Stimulated activated CD8-positive, alpha-beta memory T cell treated with anti-CD3 and anti-CD28 coated beads, Interleukin-12 subunit alpha, Interleukin-12 subunit beta, amount 100 ng/mL, for 4 hours (primary cell): ENCODE data around the gene MANBA.

ENCODE experiments used
- DNase-seq: peaks from one replicate; pipeline ENCODE4 v3.0.0-alpha.2; 2020; ENCODE audit warnings: low read depth

The MANBA gene

GRCh38 chr4:102594000-102594399 is 166.8 kb downstream of the MANBA start:
- DNase-seq = no peak

GRCh38 chr4:102593147-102593546 is 167.6 kb downstream of the MANBA start:
- no peak for DNase-seq

- no peak for DNase-seq
Observed at GRCh38 chr4:102592256-102592655, 168.5 kb downstream of the MANBA start.

GRCh38 chr4:102589743-102590142 is 171.0 kb downstream of the MANBA start:
- no peak for DNase-seq

GRCh38 chr4:102586644-102587021 is 174.1 kb downstream of the MANBA start:
- no peak for DNase-seq

GRCh38 chr4:102586002-102586643 is 174.6 kb downstream of the MANBA start:
- no peak for DNase-seq

- DNase-seq = no peak
Observed at GRCh38 chr4:102585329-102585728, 175.4 kb downstream of the MANBA start.

- DNase-seq = no peak
Observed at GRCh38 chr4:102584091-102584490, 176.7 kb downstream of the MANBA start.
